GM19240 (cell line): ENCODE results near the gene TSPAN7.

Experiments used
- DNase-seq: peaks from one replicate; pipeline ENCODE4 v3.0.0; 2011; ENCODE audit warnings: low spot score; ENCODE audit not compliant: insufficient read length

TSPAN7 gene

DNA sequence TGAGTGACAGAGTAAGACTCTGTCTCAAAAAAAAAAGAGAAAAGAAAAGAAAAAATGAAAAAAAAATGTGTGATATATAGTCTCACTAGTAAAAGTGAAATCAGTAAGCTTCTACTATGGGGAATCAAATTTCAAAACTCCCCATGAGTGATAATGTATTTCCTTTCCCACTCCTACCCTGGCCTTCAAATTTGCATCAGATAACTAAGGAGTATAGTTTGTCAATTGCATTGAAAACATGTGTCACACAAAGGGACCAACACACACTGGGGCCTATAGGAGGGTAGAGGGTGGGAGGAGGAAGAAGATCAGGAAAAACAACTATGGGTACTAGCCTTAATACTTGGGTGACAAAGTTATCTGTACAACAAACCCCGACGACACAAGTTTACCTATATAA, 118.4 kb downstream of the TSPAN7 start:
- DNase-seq, result no peak

DNA sequence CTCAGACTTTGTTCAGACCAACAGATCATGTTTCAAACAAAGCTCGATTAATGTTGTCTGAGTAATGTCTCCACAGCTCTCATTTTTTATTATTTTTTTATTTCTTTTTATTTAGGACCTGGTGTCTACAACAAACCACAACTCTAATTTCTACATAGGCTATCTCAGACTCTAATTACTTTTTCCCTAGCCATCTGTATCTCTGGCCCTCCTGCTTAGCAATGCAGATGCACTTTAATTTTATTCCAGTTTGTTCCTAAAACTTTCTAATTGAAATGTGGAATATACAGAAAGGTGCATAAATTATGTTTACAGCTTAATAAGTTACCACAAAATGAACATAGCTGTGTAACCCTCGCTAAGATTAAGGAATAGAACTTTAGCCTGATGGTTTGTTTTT, 120.8 kb downstream of the TSPAN7 start:
- no peak for DNase-seq

DNA sequence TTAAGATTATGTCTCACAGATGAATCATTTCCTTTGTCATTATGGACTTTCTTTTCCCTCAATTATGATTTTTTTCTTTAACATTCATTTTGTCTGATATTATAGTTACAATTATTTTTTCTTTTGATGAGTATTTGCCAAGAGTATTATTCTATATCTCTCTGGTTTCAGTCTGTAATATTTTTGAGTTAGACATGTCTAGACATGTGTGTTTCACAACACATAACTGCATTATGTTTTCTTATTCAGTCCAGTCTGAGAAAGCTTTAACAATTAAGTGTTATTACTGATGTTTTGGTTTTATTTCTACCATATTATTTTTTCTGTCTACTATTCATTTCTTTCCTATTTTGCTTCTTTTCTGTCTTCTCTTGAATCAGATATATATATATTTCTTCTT, 131.6 kb downstream of the TSPAN7 start:
- no peak for DNase-seq

- no peak for DNase-seq
Observed at GRCh38 chrX:38694394-38694793, 133.1 kb downstream of the TSPAN7 start.

DNA sequence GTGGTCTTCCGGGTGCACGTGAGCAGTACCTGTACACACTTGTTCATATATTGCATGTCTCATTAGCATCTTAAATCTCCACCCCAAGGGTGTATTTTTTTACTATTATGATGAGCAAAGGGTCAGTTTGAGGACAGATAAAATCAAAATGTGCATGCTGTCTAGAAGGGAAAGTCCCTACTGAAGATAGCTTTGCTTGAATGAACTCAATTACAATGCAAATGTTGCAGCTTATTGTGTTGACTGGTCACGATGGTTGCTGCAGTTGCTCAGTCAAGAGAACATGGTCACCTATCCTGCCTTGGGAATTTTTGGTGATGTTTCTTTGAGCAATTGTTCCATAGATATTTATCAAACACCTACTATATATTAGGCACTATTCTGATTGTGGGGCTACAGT, 136.1 kb downstream of the TSPAN7 start:
- DNase-seq, result no peak

DNA sequence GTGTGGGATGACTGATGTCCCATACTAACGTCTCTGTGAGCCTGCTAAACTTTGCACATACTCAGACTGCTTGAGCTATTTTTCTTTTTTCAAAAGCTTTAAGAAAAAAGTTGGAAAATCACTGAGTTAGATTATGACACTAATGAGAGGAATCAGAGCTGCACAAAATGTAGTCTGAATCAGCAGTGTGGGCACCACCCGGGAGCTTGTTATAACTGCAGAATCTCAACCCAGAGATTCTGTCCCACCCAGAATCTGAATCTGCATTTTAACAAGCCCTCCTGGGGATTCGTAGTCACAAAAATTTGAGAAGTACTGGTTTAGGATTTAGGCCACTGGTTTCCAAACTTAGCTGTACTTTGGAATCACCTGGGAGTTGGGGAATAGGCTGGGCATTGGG, 137.8 kb downstream of the TSPAN7 start:
- DNase-seq, result no peak

- no peak for DNase-seq
Observed at GRCh38 chrX:38699696-38700095, 138.4 kb downstream of the TSPAN7 start.

- DNase-seq, result no peak
Observed at GRCh38 chrX:38701073-38701472, 139.7 kb downstream of the TSPAN7 start.

- no peak for DNase-seq
Observed at GRCh38 chrX:38704146-38704882, 143.0 kb downstream of the TSPAN7 start.

DNA sequence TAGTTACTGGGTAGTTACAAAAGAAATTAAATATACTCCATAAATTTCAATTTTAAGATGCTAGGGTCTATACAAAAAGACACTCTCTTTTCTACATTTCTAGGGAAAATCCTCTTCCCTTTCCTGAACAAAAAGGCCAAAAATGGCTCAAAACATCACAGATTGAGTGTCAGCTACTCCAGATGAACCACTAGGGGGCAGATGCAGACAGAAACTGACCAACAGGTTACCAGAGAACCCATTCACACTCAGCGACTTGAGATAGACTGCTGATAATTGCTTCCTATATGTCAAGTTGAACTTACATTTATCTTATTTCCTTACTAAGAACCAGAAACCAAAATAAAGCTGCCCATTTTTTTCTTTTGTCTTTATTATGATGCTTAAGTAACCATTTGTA, 156.5 kb downstream of the TSPAN7 start:
- DNase-seq, result no peak

DNA sequence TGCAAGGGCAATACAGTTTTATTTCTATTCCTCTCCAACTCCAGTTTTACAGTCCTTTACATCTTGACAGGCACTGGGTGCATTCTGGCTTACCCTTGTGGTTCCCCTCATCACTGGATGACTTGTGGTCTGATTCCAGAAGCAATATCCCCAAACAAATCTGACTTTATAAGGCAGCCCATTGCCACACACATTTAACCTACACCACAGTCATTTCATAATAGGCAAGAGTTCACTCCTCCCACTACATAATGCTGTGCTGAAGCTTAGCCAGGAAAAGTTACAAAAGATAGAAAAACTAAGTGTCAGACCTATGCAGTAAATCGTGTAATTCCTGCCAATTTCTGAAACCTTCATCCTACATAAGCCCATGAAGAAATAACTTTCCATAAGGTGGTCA, 157.0 kb downstream of the TSPAN7 start:
- DNase-seq, result no peak

- DNase-seq, result no peak
Observed at GRCh38 chrX:38726612-38727011, 165.3 kb downstream of the TSPAN7 start.

- DNase-seq, result no peak
Observed at GRCh38 chrX:38727668-38728067, 166.3 kb downstream of the TSPAN7 start.

GRCh38 chrX:38732866-38733265, 171.5 kb downstream of the TSPAN7 start:
- no peak for DNase-seq
